ENCODE results near the gene SRPK3.

The SRPK3 gene

GRCh38 chrX:153764786-153765137, 16.1 kb upstream of the SRPK3 start:
- Histone ChIP-seq H3K4me2 (ENCODE audit: low read length) (no peak overlapping the region), H3K9me2 (replicated peaks; ENCODE audit: control insufficient read depth, low read length) (no peaks in the 10 kb centered on the region), H4K20me1 (ENCODE audit: control insufficient read depth, insufficient read depth, low read depth, low read length) (no peaks in the 10 kb centered on the region), H3K4me3 (ENCODE audit: low read length) (no peak overlapping the region), H3K9me3 (ENCODE audit: control insufficient read depth, insufficient read depth, low read length) (no peaks in the 10 kb centered on the region), H3F3A (ENCODE audit: control insufficient read depth, insufficient read depth) (no peaks in the 10 kb centered on the region), H3K79me2 (ENCODE audit: control insufficient read depth, low read length) (no peaks in the 10 kb centered on the region), H3K27me3 (ENCODE audit: control insufficient read depth, low read length) (no peaks in the 10 kb centered on the region), H3K27ac (ENCODE audit: low read depth, low read length) (no peak overlapping the region), H3K4me1 (ENCODE audit: control insufficient read depth, low read length) (peaks cover 3% of the 10 kb centered on the region; the same call in 1 of the 2 replicates), H3K36me3 (ENCODE audit: control insufficient read depth, low read length) (no peaks in the 10 kb centered on the region)
- TF ChIP-seq CTCF (IDR thresholded peaks at IDR 0.05; ENCODE audit: low read depth, low read length, poor library complexity, severe bottlenecking): no peak

GRCh38 chrX:153765138-153766079, 15.4 kb upstream of the SRPK3 start:
- no peaks in the 10 kb centered on the region for H3K36me3 ChIP-seq (ENCODE audit: control insufficient read depth, low read length)
- H3K79me2 ChIP-seq (ENCODE audit: control insufficient read depth, low read length): no peaks in the 10 kb centered on the region
- H4K20me1 ChIP-seq (ENCODE audit: control insufficient read depth, insufficient read depth, low read depth, low read length): no peaks in the 10 kb centered on the region
- H3K4me3 ChIP-seq (ENCODE audit: low read length): no peak overlapping the region
- H3K4me1 ChIP-seq (ENCODE audit: control insufficient read depth, low read length): peaks cover 3% of the 10 kb centered on the region; the same call in 1 of the 2 replicates
- TF ChIP-seq EZH2phosphoT487 (IDR thresholded peaks at IDR 0.05; ENCODE audit: borderline replicate concordance, low read length) (no peak), CTCF (IDR thresholded peaks at IDR 0.05; ENCODE audit: low read depth, low read length, poor library complexity, severe bottlenecking) (no peak)
- no peaks in the 10 kb centered on the region for H3K27me3 ChIP-seq (ENCODE audit: control insufficient read depth, low read length)
- no peaks in the 10 kb centered on the region for H3K9me3 ChIP-seq (ENCODE audit: control insufficient read depth, insufficient read depth, low read length)
- H3F3A ChIP-seq (ENCODE audit: control insufficient read depth, insufficient read depth): no peaks in the 10 kb centered on the region
- no peak overlapping the region for H3K27ac ChIP-seq (ENCODE audit: low read depth, low read length)
- H3K9me2 ChIP-seq (replicated peaks; ENCODE audit: control insufficient read depth, low read length): no peaks in the 10 kb centered on the region
- H3K4me2 ChIP-seq (ENCODE audit: low read length): no peak overlapping the region

GRCh38 chrX:153766098-153766817, 14.6 kb upstream of the SRPK3 start:
- Histone ChIP-seq H3K4me1 (ENCODE audit: control insufficient read depth, low read length) (peaks cover 3% of the 10 kb centered on the region; the same call in 1 of the 2 replicates), H3K9me3 (ENCODE audit: control insufficient read depth, insufficient read depth, low read length) (no peaks in the 10 kb centered on the region), H3K4me2 (ENCODE audit: low read length) (no peak overlapping the region), H3K27me3 (ENCODE audit: control insufficient read depth, low read length) (no peaks in the 10 kb centered on the region), H3K79me2 (ENCODE audit: control insufficient read depth, low read length) (no peaks in the 10 kb centered on the region), H3K4me3 (ENCODE audit: low read length) (no peak overlapping the region), H3K27ac (ENCODE audit: low read depth, low read length) (no peak overlapping the region), H3F3A (ENCODE audit: control insufficient read depth, insufficient read depth) (no peaks in the 10 kb centered on the region), H3K9me2 (replicated peaks; ENCODE audit: control insufficient read depth, low read length) (no peaks in the 10 kb centered on the region), H3K36me3 (ENCODE audit: control insufficient read depth, low read length) (no peaks in the 10 kb centered on the region), H4K20me1 (ENCODE audit: control insufficient read depth, insufficient read depth, low read depth, low read length) (no peaks in the 10 kb centered on the region)
- TF ChIP-seq EZH2phosphoT487 (IDR thresholded peaks at IDR 0.05; ENCODE audit: borderline replicate concordance, low read length): no peak
- no peak for TF ChIP-seq CTCF (IDR thresholded peaks at IDR 0.05; ENCODE audit: low read depth, low read length, poor library complexity, severe bottlenecking)
